H1 (cell line): ENCODE results near the gene ACP3. TPM values are rescaled to one million over a fixed set of nuclear protein-coding genes. Genes with fewer than 3 reads are reported as not detected.

Source experiments
- CTCF ChIA-PET: fragments of 300-600 bp; sonication (Branson Sonifier 250); formaldehyde crosslinking; loops from one replicate; lab custom pipeline; 2021; ENCODE audit not compliant: partially characterized antibody; lab: Charles Lee
- POLR2A ChIA-PET: fragments of 300-600 bp; sonication (Branson Sonifier 250); formaldehyde crosslinking; loops from one replicate; lab custom pipeline; 2021; ENCODE audit warnings: inconsistent platforms; ENCODE audit not compliant: partially characterized antibody; lab: Charles Lee
- DNase-seq, 2 experiments: peaks; one replicate each; pipeline versions ENCODE4 v3.0.0 to v3.0.0-alpha.2; 2010 to 2022; ENCODE audit warnings: low spot score in 2 of 2, low read depth in 1 of 2, mixed read lengths in 1 of 2
- FAIRE-seq: peaks from 2 replicates; lab custom pipeline; 2011; peaks lifted over from hg19 to GRCh38; lab: Jason Lieb, UNC
- H2AFZ ChIP-seq: 2 replicates; pipeline ENCODE4 v1.8.1; 2012; ENCODE audit warnings: low read length, inconsistent platforms
- H2AK5ac ChIP-seq: 2 replicates; pipeline ENCODE4 v1.6.1; 2013; ENCODE audit warnings: low read depth, low read length
- H2BK120ac ChIP-seq: replicated peaks from 2 replicates; pipeline ENCODE3; 2013; ENCODE audit warnings: low read depth, low read length, inconsistent platforms
- H2BK12ac ChIP-seq: 2 replicates; pipeline ENCODE4 v1.6.1; 2013; ENCODE audit warnings: low read depth, low read length
- H2BK15ac ChIP-seq: 2 replicates; pipeline ENCODE4 v1.6.1; 2013; ENCODE audit warnings: low read length
- H2BK20ac ChIP-seq: 2 replicates; pipeline ENCODE4 v1.6.1; 2013; ENCODE audit warnings: low read length
- H2BK5ac ChIP-seq: 2 replicates; pipeline ENCODE4 v1.6.1; 2013; ENCODE audit warnings: low read depth, low read length
- H3K14ac ChIP-seq: 2 replicates; pipeline ENCODE4 v1.6.1; 2013; ENCODE audit warnings: inconsistent platforms; ENCODE audit not compliant: insufficient read length
- H3K18ac ChIP-seq: 2 replicates; pipeline ENCODE4 v1.6.1; 2013; ENCODE audit warnings: low read length; ENCODE audit errors: extremely low read depth
- H3K23ac ChIP-seq: 2 replicates; pipeline ENCODE4 v1.6.1; 2013; ENCODE audit warnings: inconsistent platforms; ENCODE audit not compliant: insufficient read length
- H3K23me2 ChIP-seq: 2 replicates; pipeline ENCODE4 v1.6.1; 2013; ENCODE audit warnings: low read depth, low read length
- H3K27ac ChIP-seq: 2 replicates; pipeline ENCODE4 v1.6.1; 2011; ENCODE audit warnings: low read depth, low read length, inconsistent platforms
- H3K27me3 ChIP-seq, 4 experiments: replicated peaks in 1 of 4; 1 replicate in 1 of 4; 2 replicates in 3 of 4; pipeline versions ENCODE4 v1.6.1 to v1.8.1; 2011 to 2013; ENCODE audit warnings: low read length in 3 of 4, mild to moderate bottlenecking in 3 of 4, inconsistent platforms in 2 of 4, mixed read lengths in 2 of 4, moderate library complexity in 1 of 4; ENCODE audit not compliant: control insufficient read depth in 3 of 4, insufficient read depth in 3 of 4; ENCODE audit errors: extremely low read depth in 1 of 4
- H3K36me3 ChIP-seq, 4 experiments: 2 replicates each; pipeline versions ENCODE4 v1.6.1 to v1.8.1; 2011 to 2013; ENCODE audit warnings: mild to moderate bottlenecking in 4 of 4, low read length in 3 of 4, moderate library complexity in 2 of 4, control low read depth in 1 of 4, inconsistent platforms in 1 of 4; ENCODE audit not compliant: insufficient read depth in 4 of 4, control insufficient read depth in 2 of 4
- H3K4ac ChIP-seq: replicated peaks from 2 replicates; pipeline ENCODE3; 2013; ENCODE audit warnings: low read length, low read depth, mixed read lengths, inconsistent platforms; ENCODE audit not compliant: insufficient read length
- H3K4me1 ChIP-seq, 4 experiments: replicated peaks in 1 of 4; 1 replicate in 1 of 4; 2 replicates in 3 of 4; pipeline versions ENCODE4 v1.6.1 to v1.8.1; 2011 to 2013; ENCODE audit warnings: low read length in 3 of 4, inconsistent platforms in 2 of 4, mixed read lengths in 1 of 4; ENCODE audit not compliant: insufficient read depth in 4 of 4, control insufficient read depth in 3 of 4
- H3K4me2 ChIP-seq, 2 experiments: 2 replicates each; pipeline versions ENCODE4 v1.6.1 to v1.8.1; 2011 to 2013; ENCODE audit warnings: low read depth in 2 of 2, low read length in 2 of 2, control low read depth in 1 of 2, inconsistent platforms in 1 of 2, mild to moderate bottlenecking in 1 of 2; ENCODE audit not compliant: insufficient read depth in 1 of 2
- H3K4me3 ChIP-seq, 4 experiments: fragments of 200-600, 300-600 bp in 1 of 4; sonication (generic), shearing (Covaris generic), sonication (Bioruptor Twin) in 1 of 4; 2 replicates each; pipeline versions ENCODE4 v1.5.1 to v1.8.1; 2011 to 2016; ENCODE audit warnings: low read length in 4 of 4, low read depth in 3 of 4, control low read depth in 2 of 4, inconsistent platforms in 2 of 4, mild to moderate bottlenecking in 2 of 4, mixed read lengths in 1 of 4, moderate library complexity in 1 of 4; ENCODE audit not compliant: insufficient read depth in 2 of 4; ENCODE audit errors: extremely low read depth in 1 of 4
- H3K56ac ChIP-seq: replicated peaks from 2 replicates; pipeline ENCODE3; 2013; ENCODE audit warnings: low read depth, mild to moderate bottlenecking, mixed read lengths, low read length, inconsistent platforms; ENCODE audit not compliant: insufficient read length
- H3K79me1 ChIP-seq: 2 replicates; pipeline ENCODE4 v1.6.1; 2013; ENCODE audit warnings: low read depth, low read length, control low read depth
- H3K79me2 ChIP-seq, 2 experiments: 2 replicates each; pipeline versions ENCODE4 v1.6.1 to v1.8.1; 2012 to 2013; ENCODE audit warnings: low read length in 2 of 2, mild to moderate bottlenecking in 2 of 2, inconsistent platforms in 1 of 2; ENCODE audit not compliant: insufficient read depth in 2 of 2, control insufficient read depth in 1 of 2
- H3K9ac ChIP-seq, 4 experiments: replicated peaks in 1 of 4; 1 replicate in 1 of 4; 2 replicates in 3 of 4; pipeline versions ENCODE4 v1.6.1 to v1.8.1; 2011 to 2013; ENCODE audit warnings: low read depth in 3 of 4, low read length in 3 of 4, control low read depth in 2 of 4, mild to moderate bottlenecking in 2 of 4, moderate library complexity in 2 of 4, inconsistent platforms in 1 of 4; ENCODE audit errors: extremely low read depth in 1 of 4
- H3K9me3 ChIP-seq, 2 experiments: 2 replicates each; pipeline versions ENCODE4 v1.6.1 to v1.8.1; 2012 to 2013; ENCODE audit warnings: mild to moderate bottlenecking in 2 of 2, moderate library complexity in 2 of 2, control low read depth in 1 of 2, inconsistent platforms in 1 of 2, low read depth in 1 of 2, low read length in 1 of 2, mixed read lengths in 1 of 2; ENCODE audit not compliant: insufficient read depth in 2 of 2
- H4K20me1 ChIP-seq, 2 experiments: replicated peaks in 1 of 2; 2 replicates each; pipeline versions ENCODE3 to v1.8.1; 2011 to 2013; ENCODE audit warnings: inconsistent platforms in 2 of 2, low read length in 2 of 2, mild to moderate bottlenecking in 1 of 2; ENCODE audit not compliant: insufficient read depth in 2 of 2, control insufficient read depth in 1 of 2
- H4K5ac ChIP-seq: 2 replicates; pipeline ENCODE4 v1.6.1; 2013; ENCODE audit warnings: low read length, low read depth, mixed read lengths, inconsistent platforms; ENCODE audit not compliant: insufficient read length
- H4K8ac ChIP-seq: 2 replicates; pipeline ENCODE4 v1.8.0; 2013; ENCODE audit warnings: mild to moderate bottlenecking, moderate library complexity, low read length, inconsistent platforms; ENCODE audit not compliant: insufficient read depth; ENCODE audit errors: extremely low read depth
- H4K91ac ChIP-seq: replicated peaks from 2 replicates; pipeline ENCODE3; 2013; ENCODE audit warnings: low read length, mixed read lengths, inconsistent platforms; ENCODE audit not compliant: insufficient read length
- E2F6 ChIP-seq: IDR thresholded peaks from 2 replicates; pipeline ENCODE4 v1.6.1; 2012; ENCODE audit warnings: inconsistent platforms
- JUND ChIP-seq: IDR thresholded peaks from 2 replicates; pipeline ENCODE4 v1.6.1; 2011; ENCODE audit warnings: mild to moderate bottlenecking, improper control_type of control experiment, low read length
- KDM5A ChIP-seq: fragments of 200-600 bp; IDR thresholded peaks from 2 replicates; pipeline ENCODE4 v1.7.1; 2012; ENCODE audit warnings: mild to moderate bottlenecking, low read length, inconsistent platforms, mixed read lengths
- POLR2A ChIP-seq, 2 experiments: IDR thresholded peaks; 1 replicate in 1 of 2; 2 replicates in 1 of 2; pipeline ENCODE4 v1.6.1; 2011; ENCODE audit warnings: low read depth in 2 of 2, low read length in 2 of 2, mild to moderate bottlenecking in 2 of 2; ENCODE audit errors: control extremely low read depth in 1 of 2
- POLR2AphosphoS5 ChIP-seq: IDR thresholded peaks from 2 replicates; pipeline ENCODE4 v1.6.1; 2011; ENCODE audit warnings: low read depth, low read length
- RAD21 ChIP-seq, 2 experiments: IDR thresholded peaks in 1 of 2; conservative IDR thresholded peaks in 1 of 2; 2 replicates each; pipeline ENCODE4 v1.6.1; 2011; ENCODE audit warnings: low read depth in 2 of 2, low read length in 2 of 2, improper control_type of control experiment in 1 of 2, inconsistent platforms in 1 of 2, mild to moderate bottlenecking in 1 of 2, moderate library complexity in 1 of 2
- RFX5 ChIP-seq: IDR thresholded peaks from 2 replicates; pipeline ENCODE4 v1.6.1; 2011; ENCODE audit warnings: low read depth, low read length, improper control_type of control experiment, borderline replicate concordance
- SP1 ChIP-seq: IDR thresholded peaks from 2 replicates; pipeline ENCODE4 v1.6.1; 2011; ENCODE audit warnings: low read depth, low read length
- SRF ChIP-seq: IDR thresholded peaks from 2 replicates; pipeline ENCODE4 v1.6.1; 2011; ENCODE audit warnings: mild to moderate bottlenecking, low read depth, low read length, moderate library complexity
- WGBS, 2 experiments: shearing (Covaris generic) in 1 of 2; methylation state at CpG; one replicate each; pipeline versions ENCODE4 v1.1.6 to v1.1.7; 2013 to 2015; ENCODE audit warnings: low lambda C conversion rate in 2 of 2, mixed read lengths in 2 of 2, inconsistent platforms in 1 of 2, low coverage in 1 of 2, missing lambda C conversion rate in 1 of 2; ENCODE audit not compliant: insufficient replicate concordance in 2 of 2, insufficient coverage in 1 of 2, insufficient read length in 1 of 2; ENCODE audit errors: extremely low coverage in 1 of 2, missing lambda C conversion rate in 1 of 2; 5-methylcytosine and 5-hydroxymethylcytosine counted together
- polyA plus RNA-seq, 7 experiments: library from polyadenylated mRNA; depleted of rRNA in 3 of 7; stranded (reverse) in 5 of 7; unstranded in 2 of 7; fragments of >200 nt in 5 of 7; fragments of 200-250 nt in 2 of 7; gene quantifications; 1 replicate in 5 of 7; 2 replicates in 1 of 7; 4 replicates in 1 of 7; pipeline versions ENCODE4 v1.2.1 to v1.2.3, GENCODE V29; 2011 to 2013; ENCODE audit warnings: missing spikeins in 2 of 7, mixed read lengths in 2 of 7
- total RNA-seq: library from RNA; stranded (reverse); fragmentation: NEBNext Ultra II Directional; extraction: Animal tissue kit (Norgen Biotek cat#: 25700); gene quantifications from 2 replicates; pipeline ENCODE4 v1.2.1, GENCODE V29; 2021

ACP3 gene
- total and polyA plus RNA-seq, 2 of the 8 experiments (the other 6 are each of a cell fraction or from before 2014, with no cell fraction given), result 1.2 to 1.4 TPM

- no peak for FAIRE-seq
- no peak overlapping the region for H2AK5ac ChIP-seq
- H2BK12ac ChIP-seq, result 0 out of 2 replicates have a peak overlapping the region, but pooled peaks have one; percentile 22
- no peak overlapping the region for H3K4me2 ChIP-seq
- H4K5ac ChIP-seq, result no peak overlapping the region
- H2BK20ac ChIP-seq, result no peak overlapping the region
- no peak overlapping the region for H3K56ac ChIP-seq
- no peak overlapping the region for H3K18ac ChIP-seq
- no peak overlapping the region for H3K4me3 ChIP-seq
- H3K79me2 ChIP-seq, result no peaks in the 10 kb centered on the region
- H3K4ac ChIP-seq, result no peak overlapping the region
- H4K8ac ChIP-seq, result no peak overlapping the region
- no peaks in the 10 kb centered on the region for H4K20me1 ChIP-seq
- H3K23me2 ChIP-seq, result no peaks in the 10 kb centered on the region
- no peaks in the 10 kb centered on the region for H3K9me3 ChIP-seq
- no peak overlapping the region for H3K14ac ChIP-seq
- H3K23ac ChIP-seq, result no peak overlapping the region
- H3K4me1 ChIP-seq, result peaks cover 0 to 16% (median 8%) of the 10 kb centered on the region in 4 experiments; a peak in 3 of 7 replicates
- H2BK120ac ChIP-seq, result no peak overlapping the region
- no peaks in the 10 kb centered on the region for H3K79me1 ChIP-seq
- CTCF ChIA-PET, result interaction anchor here (1.3 to 20.7 kb wide), 8 partner anchors 9 to 138 kb away, joined by 3 to 486 read pairs (median 11); no protein-coding TSS in a partner anchor
- no peak overlapping the region for H2BK15ac ChIP-seq
- H2AFZ ChIP-seq, result no peak overlapping the region
- DNase-seq, result no peak
- WGBS, 2 experiments, result 100% methylated on average over 1 of the region's 1 CpG; no CpG with 5 or more reads in 1 of the 2 experiments
- no peaks in the 10 kb centered on the region for H3K36me3 ChIP-seq
- no peak overlapping the region for H3K27ac ChIP-seq
- no peak overlapping the region for H4K91ac ChIP-seq
- TF ChIP-seq JUND, result no peak
- no peak for TF ChIP-seq POLR2A (IDR thresholded peaks at IDR 0.05; ENCODE audit: control extremely low read depth in 1 of 2, low read depth in 2 of 2, low read length in 2 of 2)
- TF ChIP-seq POLR2AphosphoS5, result no peak
- TF ChIP-seq SRF, result no peak
- TF ChIP-seq E2F6, result no peak
- TF ChIP-seq RAD21 (IDR thresholded peaks at IDR 0.05 in 1 of 2, conservative IDR thresholded peaks at IDR 0.05 in 1 of 2; ENCODE audit: low read depth in 2 of 2, low read length in 2 of 2), result no peak
- TF ChIP-seq SP1, result no peak
- TF ChIP-seq RFX5, result no peak
- no peak for TF ChIP-seq KDM5A
- POLR2A ChIA-PET, result interaction anchor here (6.4 kb wide), 1 partner anchor 48 kb away, joined by 32 read pairs; no protein-coding TSS in a partner anchor
- H3K27me3 ChIP-seq, result no peaks in the 10 kb centered on the region
- H3K9ac ChIP-seq, result no peak overlapping the region
- H2BK5ac ChIP-seq, result no peak overlapping the region
These were observed 31.3 kb downstream of the ACP3 start for GRCh38 chr3:132348531-132348930.
